Suprapubic skin (tissue), 4 donors: ENCODE measurements around the gene RAD23A. TPM values are rescaled to one million over a fixed set of nuclear protein-coding genes. Genes with fewer than 3 reads are reported as not detected.

ENCODE experiments used
- DNase-seq, 2 donors: peaks; one replicate each; pipeline ENCODE4 v3.0.0-alpha.2; 2019; ENCODE audit warnings: low spot score in 2 of 2
- H3K27ac ChIP-seq: fragments of 200-600 bp; sonication (generic); one replicate; pipeline ENCODE4 v1.5.1; 2019
- H3K27me3 ChIP-seq: fragments of 200-600 bp; sonication (generic); one replicate; pipeline ENCODE4 v1.5.1; 2019
- H3K36me3 ChIP-seq: fragments of 200-600 bp; sonication (generic); one replicate; pipeline ENCODE4 v1.5.1; 2019
- H3K4me1 ChIP-seq: fragments of 200-600 bp; sonication (generic); one replicate; pipeline ENCODE4 v1.5.1; 2019
- H3K4me3 ChIP-seq: fragments of 200-600 bp; sonication (generic); one replicate; pipeline ENCODE4 v1.5.1; 2019; ENCODE audit warnings: mild to moderate bottlenecking
- H3K9me3 ChIP-seq: fragments of 200-600 bp; sonication (generic); one replicate; pipeline ENCODE4 v1.5.1; 2019
- EP300 ChIP-seq: sonication (generic); formaldehyde crosslinking; IDR thresholded peaks from one replicate; pipeline ENCODE4 v1.6.1; 2017; ENCODE audit warnings: antibody characterized with exemption
- POLR2A ChIP-seq, 2 donors: fragments of 450-650 bp; IDR thresholded peaks; one replicate each; pipeline ENCODE4 v1.6.1; 2017; ENCODE audit warnings: antibody characterized with exemption in 2 of 2, mild to moderate bottlenecking in 2 of 2, moderate library complexity in 2 of 2
- POLR2AphosphoS5 ChIP-seq, 3 donors: sonication (generic); formaldehyde crosslinking; IDR thresholded peaks; one replicate each; pipeline ENCODE4 v1.6.1; 2017; ENCODE audit warnings: antibody characterized with exemption in 3 of 3
- WGBS: methylation state at CpG from one replicate; pipeline ENCODE4 v1.1.5; 2018; 5-methylcytosine and 5-hydroxymethylcytosine counted together
- total RNA-seq, 4 donors: library from RNA; depleted of rRNA; stranded (reverse); fragments of >200 nt; gene quantifications; one replicate each; pipeline ENCODE4 v1.1.0, GENCODE V29; 2016
- TF ChIP-seq, protein P1 (sequence below), 2 donors: fragments of 200-600 bp in 1 of 2; fragments of 450-650 bp in 1 of 2; sonication (generic) in 1 of 2; IDR thresholded peaks; one replicate each; pipeline ENCODE4 v1.5.1; 2016 to 2019; ENCODE audit warnings: antibody characterized with exemption in 2 of 2, mild to moderate bottlenecking in 1 of 2, moderate library complexity in 1 of 2

Gene RAD23A
- total RNA-seq, 4 donors from 2014 or later: 95.4 to 120 (median 109) TPM

DNA sequence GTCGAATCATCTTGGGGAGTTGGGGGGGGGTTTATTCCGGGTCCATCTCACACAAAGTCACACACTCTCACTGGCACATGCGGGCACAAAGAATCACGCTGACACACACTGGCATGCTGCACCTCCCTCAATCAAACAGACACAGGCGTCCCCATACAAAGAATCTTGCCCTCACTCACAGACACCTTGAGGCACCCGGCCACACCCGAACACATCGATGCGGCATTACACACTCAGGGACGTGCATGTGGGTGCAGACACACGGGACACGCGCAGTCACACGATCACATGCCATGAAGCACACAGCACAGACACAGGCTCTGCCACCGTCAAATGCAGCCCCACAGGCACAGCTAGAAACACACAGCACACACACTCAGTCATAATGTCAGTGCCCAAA lies 57.4 kb downstream of the RAD23A start:
- Histone ChIP-seq H3K27me3 (no peaks in the 10 kb centered on the region), H3K4me3 (peak overlapping the region; percentile 42), H3K36me3 (no peaks in the 10 kb centered on the region), H3K27ac (peak overlapping the region; percentile 97), H3K9me3 (no peaks in the 10 kb centered on the region), H3K4me1 (peaks cover 100% of the 10 kb centered on the region)
- TF ChIP-seq, protein P1, sequence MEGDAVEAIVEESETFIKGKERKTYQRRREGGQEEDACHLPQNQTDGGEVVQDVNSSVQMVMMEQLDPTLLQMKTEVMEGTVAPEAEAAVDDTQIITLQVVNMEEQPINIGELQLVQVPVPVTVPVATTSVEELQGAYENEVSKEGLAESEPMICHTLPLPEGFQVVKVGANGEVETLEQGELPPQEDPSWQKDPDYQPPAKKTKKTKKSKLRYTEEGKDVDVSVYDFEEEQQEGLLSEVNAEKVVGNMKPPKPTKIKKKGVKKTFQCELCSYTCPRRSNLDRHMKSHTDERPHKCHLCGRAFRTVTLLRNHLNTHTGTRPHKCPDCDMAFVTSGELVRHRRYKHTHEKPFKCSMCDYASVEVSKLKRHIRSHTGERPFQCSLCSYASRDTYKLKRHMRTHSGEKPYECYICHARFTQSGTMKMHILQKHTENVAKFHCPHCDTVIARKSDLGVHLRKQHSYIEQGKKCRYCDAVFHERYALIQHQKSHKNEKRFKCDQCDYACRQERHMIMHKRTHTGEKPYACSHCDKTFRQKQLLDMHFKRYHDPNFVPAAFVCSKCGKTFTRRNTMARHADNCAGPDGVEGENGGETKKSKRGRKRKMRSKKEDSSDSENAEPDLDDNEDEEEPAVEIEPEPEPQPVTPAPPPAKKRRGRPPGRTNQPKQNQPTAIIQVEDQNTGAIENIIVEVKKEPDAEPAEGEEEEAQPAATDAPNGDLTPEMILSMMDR (IDR thresholded peaks at IDR 0.05): no peak
- TF ChIP-seq POLR2AphosphoS5 (IDR thresholded peaks at IDR 0.05) (no peak), POLR2A (IDR thresholded peaks at IDR 0.05) (no peak), EP300 (no peak)
- no peak for DNase-seq
- WGBS: 29% methylated on average over 14 of the region's 15 CpGs

Other genes starting within 250 kb of the RAD23A start
- 10 to 100 TPM in 3 of 4 donors, 1 to 10 TPM in 1; 9.7 to 13.7 (median 12.3) TPM for gene FBXW9, start 249.2 kb upstream of the RAD23A start, total RNA-seq
- 100 to 1,000 TPM in 2 of 4 donors, 10 to 100 TPM in 2; 94.6 to 206 (median 110) TPM for gene TNPO2, start 221.9 kb upstream of the RAD23A start, total RNA-seq
- 100 to 1,000 TPM; 164 to 228 (median 210) TPM for gene TRIR, start 211.2 kb upstream of the RAD23A start, total RNA-seq
- gene GET3, start 208.4 kb upstream of the RAD23A start, total RNA-seq: 10 to 100 TPM; 26.2 to 63.6 (median 56.9) TPM
- 10 to 100 TPM; 18.2 to 62.0 (median 46.8) TPM for gene BEST2, start 194.1 kb upstream of the RAD23A start, total RNA-seq
- gene HOOK2, start 170.3 kb upstream of the RAD23A start, total RNA-seq: 100 to 1,000 TPM in 2 of 4 donors, 10 to 100 TPM in 2; 55.1 to 227 (median 83.6) TPM
- gene JUNB, start 154.4 kb upstream of the RAD23A start, total RNA-seq: 1,000 to 10,000 TPM in 3 of 4 donors, 100 to 1,000 TPM in 1; 687 to 2,027 (median 1,088) TPM
- 100 to 1,000 TPM; 270 to 579 (median 540) TPM for gene PRDX2, start 144.1 kb upstream of the RAD23A start, total RNA-seq
- gene THSD8, start 143.8 kb upstream of the RAD23A start, total RNA-seq: 1 to 10 TPM in 1 of 4 donors, not detected in 3; 1.6 TPM
- 10 to 100 TPM; 12.3 to 15.4 (median 14.0) TPM for gene RNASEH2A, start 139.3 kb upstream of the RAD23A start, total RNA-seq
- gene RTBDN, start 111.3 kb upstream of the RAD23A start, total RNA-seq: not detected
- gene MAST1, start 107.3 kb upstream of the RAD23A start, total RNA-seq: 1 to 10 TPM; 2.7 to 5.3 (median 3.7) TPM
- 10 to 100 TPM; 20.6 to 38.3 (median 31.1) TPM for gene DNASE2, start 64.4 kb upstream of the RAD23A start, total RNA-seq
- not detected for gene KLF1, start 58.7 kb upstream of the RAD23A start, total RNA-seq
- 10 to 100 TPM; 28.5 to 33.0 (median 31.9) TPM for gene GCDH, start 54.7 kb upstream of the RAD23A start, total RNA-seq
- gene SYCE2, start 26.6 kb upstream of the RAD23A start, total RNA-seq: under 1 TPM in 1 of 4 donors, not detected in 3; 0.89 TPM
- 10 to 100 TPM; 49.0 to 60.6 (median 50.9) TPM for gene FARSA, start 12.2 kb upstream of the RAD23A start, total RNA-seq
- 100 to 1,000 TPM; 131 to 285 (median 237) TPM for gene CALR, start 7.3 kb upstream of the RAD23A start, total RNA-seq
- 10 to 100 TPM; 20.4 to 31.0 (median 24.8) TPM for gene GADD45GIP1, start 11.4 kb downstream of the RAD23A start, total RNA-seq
- gene DAND5, start 23.7 kb downstream of the RAD23A start, total RNA-seq: not detected
- gene NFIX, start 49.6 kb downstream of the RAD23A start, total RNA-seq: 100 to 1,000 TPM; 126 to 223 (median 176) TPM
- 1 to 10 TPM; 1.5 to 2.7 (median 2.2) TPM for gene LYL1, start 157.0 kb downstream of the RAD23A start, total RNA-seq
- 10 to 100 TPM; 35.1 to 46.2 (median 40.6) TPM for gene TRMT1, start 170.9 kb downstream of the RAD23A start, total RNA-seq
- 10 to 100 TPM; 13.4 to 47.6 (median 35.3) TPM for gene NACC1, start 172.4 kb downstream of the RAD23A start, total RNA-seq
- gene STX10, start 204.5 kb downstream of the RAD23A start, total RNA-seq: 100 to 1,000 TPM in 1 of 4 donors, 10 to 100 TPM in 3; 71.9 to 110 (median 82.2) TPM
- 100 to 1,000 TPM; 154 to 377 (median 214) TPM for gene IER2, start 204.5 kb downstream of the RAD23A start, total RNA-seq